ENCODE data around the gene GUCA2A.

The GUCA2A gene

DNA sequence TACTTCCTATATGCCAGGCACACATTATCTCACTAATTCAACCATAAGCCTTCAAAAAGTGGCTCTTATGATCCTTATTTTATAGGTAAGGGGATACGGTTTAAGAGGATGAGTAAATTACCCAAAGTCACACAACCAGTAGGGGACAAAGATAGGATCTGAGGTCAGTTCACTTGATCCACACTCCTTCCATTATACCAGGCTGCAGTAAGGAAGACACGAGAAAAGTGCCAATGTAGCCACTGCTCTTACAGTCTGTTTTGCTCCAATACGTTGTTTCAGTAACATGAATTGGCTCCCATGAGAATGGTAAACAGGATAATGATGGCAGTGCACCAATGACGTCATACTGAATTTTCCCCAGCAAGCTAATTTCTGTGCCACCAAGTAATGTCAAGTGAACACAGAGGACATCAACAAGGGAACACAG, 15.4 kb upstream of the GUCA2A start:
- no peak for TF ChIP-seq TCF12 (IDR thresholded peaks at IDR 0.05; ENCODE audit: low read depth)
- no peak for TF ChIP-seq EP300 (IDR thresholded peaks at IDR 0.05; ENCODE audit: borderline replicate concordance)
- TF ChIP-seq RAD21 (IDR thresholded peaks at IDR 0.05; ENCODE audit: low read depth) = no peak
- TF ChIP-seq, protein P1, sequence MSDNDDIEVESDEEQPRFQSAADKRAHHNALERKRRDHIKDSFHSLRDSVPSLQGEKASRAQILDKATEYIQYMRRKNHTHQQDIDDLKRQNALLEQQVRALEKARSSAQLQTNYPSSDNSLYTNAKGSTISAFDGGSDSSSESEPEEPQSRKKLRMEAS (IDR thresholded peaks at IDR 0.05) = no peak
- TF ChIP-seq, protein P2, sequence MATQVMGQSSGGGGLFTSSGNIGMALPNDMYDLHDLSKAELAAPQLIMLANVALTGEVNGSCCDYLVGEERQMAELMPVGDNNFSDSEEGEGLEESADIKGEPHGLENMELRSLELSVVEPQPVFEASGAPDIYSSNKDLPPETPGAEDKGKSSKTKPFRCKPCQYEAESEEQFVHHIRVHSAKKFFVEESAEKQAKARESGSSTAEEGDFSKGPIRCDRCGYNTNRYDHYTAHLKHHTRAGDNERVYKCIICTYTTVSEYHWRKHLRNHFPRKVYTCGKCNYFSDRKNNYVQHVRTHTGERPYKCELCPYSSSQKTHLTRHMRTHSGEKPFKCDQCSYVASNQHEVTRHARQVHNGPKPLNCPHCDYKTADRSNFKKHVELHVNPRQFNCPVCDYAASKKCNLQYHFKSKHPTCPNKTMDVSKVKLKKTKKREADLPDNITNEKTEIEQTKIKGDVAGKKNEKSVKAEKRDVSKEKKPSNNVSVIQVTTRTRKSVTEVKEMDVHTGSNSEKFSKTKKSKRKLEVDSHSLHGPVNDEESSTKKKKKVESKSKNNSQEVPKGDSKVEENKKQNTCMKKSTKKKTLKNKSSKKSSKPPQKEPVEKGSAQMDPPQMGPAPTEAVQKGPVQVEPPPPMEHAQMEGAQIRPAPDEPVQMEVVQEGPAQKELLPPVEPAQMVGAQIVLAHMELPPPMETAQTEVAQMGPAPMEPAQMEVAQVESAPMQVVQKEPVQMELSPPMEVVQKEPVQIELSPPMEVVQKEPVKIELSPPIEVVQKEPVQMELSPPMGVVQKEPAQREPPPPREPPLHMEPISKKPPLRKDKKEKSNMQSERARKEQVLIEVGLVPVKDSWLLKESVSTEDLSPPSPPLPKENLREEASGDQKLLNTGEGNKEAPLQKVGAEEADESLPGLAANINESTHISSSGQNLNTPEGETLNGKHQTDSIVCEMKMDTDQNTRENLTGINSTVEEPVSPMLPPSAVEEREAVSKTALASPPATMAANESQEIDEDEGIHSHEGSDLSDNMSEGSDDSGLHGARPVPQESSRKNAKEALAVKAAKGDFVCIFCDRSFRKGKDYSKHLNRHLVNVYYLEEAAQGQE (IDR thresholded peaks at IDR 0.05; ENCODE audit: low read depth) = no peak
- TF ChIP-seq CREB1 (IDR thresholded peaks at IDR 0.05; ENCODE audit: low read depth) = no peak
- no peak for TF ChIP-seq TEAD4 (IDR thresholded peaks at IDR 0.05)
- no peak for TF ChIP-seq CEBPB (IDR thresholded peaks at IDR 0.05)
- TF ChIP-seq, protein P3, sequence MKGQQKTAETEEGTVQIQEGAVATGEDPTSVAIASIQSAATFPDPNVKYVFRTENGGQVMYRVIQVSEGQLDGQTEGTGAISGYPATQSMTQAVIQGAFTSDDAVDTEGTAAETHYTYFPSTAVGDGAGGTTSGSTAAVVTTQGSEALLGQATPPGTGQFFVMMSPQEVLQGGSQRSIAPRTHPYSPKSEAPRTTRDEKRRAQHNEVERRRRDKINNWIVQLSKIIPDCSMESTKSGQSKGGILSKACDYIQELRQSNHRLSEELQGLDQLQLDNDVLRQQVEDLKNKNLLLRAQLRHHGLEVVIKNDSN (IDR thresholded peaks at IDR 0.05) = no peak
- no peak for TF ChIP-seq YY1 (IDR thresholded peaks at IDR 0.05; ENCODE audit: low read depth)
- no peak for TF ChIP-seq TAF1 (IDR thresholded peaks at IDR 0.05; ENCODE audit: low read depth)
- no peak for TF ChIP-seq ZBTB7A (IDR thresholded peaks at IDR 0.05; ENCODE audit: low read depth)
- TF ChIP-seq EGR1 (IDR thresholded peaks at IDR 0.05) = no peak
- no peak for TF ChIP-seq FOXM1 (IDR thresholded peaks at IDR 0.05; ENCODE audit: borderline replicate concordance, low read depth)
- TF ChIP-seq NFIC (IDR thresholded peaks at IDR 0.05) = no peak

DNA sequence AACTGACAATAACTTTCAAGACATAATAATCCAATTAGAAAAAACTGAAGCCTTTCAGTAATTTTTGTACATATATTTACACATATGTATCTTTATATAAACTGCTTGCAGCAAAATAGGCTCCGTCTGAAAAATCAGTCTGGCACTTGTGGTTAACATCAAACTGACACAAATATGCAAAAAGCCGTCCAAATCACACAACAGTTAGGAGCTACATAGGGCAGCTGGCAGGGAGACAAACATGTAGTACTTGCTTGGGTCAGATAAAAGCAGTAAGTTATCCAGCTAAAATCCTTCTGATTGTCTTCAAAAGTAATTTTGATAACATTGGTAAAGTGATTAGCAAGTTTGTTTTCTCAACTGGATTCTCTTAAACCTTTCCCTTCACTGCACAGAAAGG, 14.7 kb upstream of the GUCA2A start:
- TF ChIP-seq ZBTB7A (IDR thresholded peaks at IDR 0.05; ENCODE audit: low read depth) = no peak
- TF ChIP-seq NFIC (IDR thresholded peaks at IDR 0.05) = no peak
- no peak for TF ChIP-seq EP300 (IDR thresholded peaks at IDR 0.05; ENCODE audit: borderline replicate concordance)
- TF ChIP-seq CREB1 (IDR thresholded peaks at IDR 0.05; ENCODE audit: low read depth) = no peak
- TF ChIP-seq, protein P3 (IDR thresholded peaks at IDR 0.05) = no peak
- TF ChIP-seq, protein P1 (IDR thresholded peaks at IDR 0.05) = no peak

DNA sequence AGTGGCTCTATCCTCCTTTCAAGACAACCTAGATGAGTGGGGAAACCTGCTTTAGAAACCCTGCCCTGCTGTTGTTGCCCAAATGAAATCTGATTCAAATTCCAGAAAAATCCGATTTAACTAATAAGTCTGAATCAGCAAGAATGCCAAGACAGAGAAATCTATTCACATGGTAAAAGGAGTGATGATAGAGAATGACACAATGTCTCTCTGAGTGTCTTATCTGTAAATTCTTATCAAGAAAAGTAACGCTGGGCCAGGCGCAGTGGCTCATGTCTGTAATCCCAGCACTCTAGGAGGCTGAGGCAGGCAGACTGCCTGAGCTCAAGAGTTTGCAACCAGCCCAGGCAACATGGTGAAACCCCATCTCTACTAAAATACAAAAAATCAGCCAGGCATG, 13.7 kb upstream of the GUCA2A start:
- TF ChIP-seq, protein P3 (IDR thresholded peaks at IDR 0.05) = no peak
- TF ChIP-seq EP300 (IDR thresholded peaks at IDR 0.05; ENCODE audit: borderline replicate concordance) (no peak), TCF12 (IDR thresholded peaks at IDR 0.05; ENCODE audit: low read depth) (no peak), TAF1 (IDR thresholded peaks at IDR 0.05; ENCODE audit: low read depth) (no peak)
- TF ChIP-seq, protein P2 (IDR thresholded peaks at IDR 0.05; ENCODE audit: low read depth) = no peak

DNA sequence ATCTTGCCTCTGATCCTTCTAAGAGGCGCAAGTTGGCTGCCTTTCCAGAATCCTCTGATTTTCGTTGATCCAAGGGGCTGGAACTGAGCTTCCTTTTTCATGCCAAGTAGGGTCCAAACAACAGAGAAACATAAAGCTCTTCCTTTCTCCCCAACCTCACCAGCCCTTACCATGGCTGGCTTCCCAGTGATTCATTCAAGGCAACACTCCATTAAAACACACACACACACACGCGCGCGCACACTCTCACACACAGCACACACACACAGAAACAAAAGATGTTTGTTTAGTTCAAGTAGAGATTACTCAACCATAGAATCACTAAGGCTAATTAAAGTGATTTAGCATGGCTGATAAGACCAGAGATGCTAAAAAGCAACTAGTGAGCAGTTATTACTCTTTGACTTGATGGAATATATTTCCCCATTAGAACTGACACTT, 13.0 kb upstream of the GUCA2A start:
- TF ChIP-seq EGR1 (IDR thresholded peaks at IDR 0.05) (no peak), CEBPB (IDR thresholded peaks at IDR 0.05) (no peak), EP300 (IDR thresholded peaks at IDR 0.05; ENCODE audit: borderline replicate concordance) (no peak)

DNA sequence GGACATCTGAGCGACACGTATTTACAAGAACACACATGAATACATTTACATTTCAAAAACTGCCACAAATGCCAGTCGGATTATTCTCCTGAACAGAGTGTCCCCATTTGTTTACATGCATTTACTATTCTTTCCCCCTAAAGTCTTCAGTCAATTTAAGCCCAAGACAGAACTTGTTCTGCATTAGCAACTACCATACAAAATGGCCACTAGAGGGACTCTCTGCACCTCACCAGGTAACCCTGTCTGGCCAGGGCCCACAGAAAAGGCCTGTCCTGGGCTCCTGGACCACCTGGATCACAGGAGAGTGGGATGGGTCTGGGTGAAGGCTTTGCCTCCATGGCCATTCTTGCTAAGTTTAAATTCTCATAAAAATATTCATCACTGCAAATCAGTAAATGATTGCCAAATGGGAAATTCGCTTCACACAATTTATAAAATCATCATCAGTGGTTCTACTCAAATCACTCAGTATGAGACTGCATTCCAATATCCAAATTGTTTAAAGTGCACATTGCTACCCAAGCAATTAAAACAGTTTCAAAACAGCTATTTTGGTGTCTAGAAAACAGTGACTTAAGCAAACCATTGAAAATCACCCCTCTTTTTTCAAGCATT, 12.5 kb upstream of the GUCA2A start:
- no peak for TF ChIP-seq ZBTB7A (IDR thresholded peaks at IDR 0.05; ENCODE audit: low read depth)
- TF ChIP-seq RAD21 (IDR thresholded peaks at IDR 0.05; ENCODE audit: low read depth) = peak; percentile 80
- TF ChIP-seq TEAD4 (IDR thresholded peaks at IDR 0.05) = no peak
- TF ChIP-seq TCF12 (IDR thresholded peaks at IDR 0.05; ENCODE audit: low read depth) = no peak

DNA sequence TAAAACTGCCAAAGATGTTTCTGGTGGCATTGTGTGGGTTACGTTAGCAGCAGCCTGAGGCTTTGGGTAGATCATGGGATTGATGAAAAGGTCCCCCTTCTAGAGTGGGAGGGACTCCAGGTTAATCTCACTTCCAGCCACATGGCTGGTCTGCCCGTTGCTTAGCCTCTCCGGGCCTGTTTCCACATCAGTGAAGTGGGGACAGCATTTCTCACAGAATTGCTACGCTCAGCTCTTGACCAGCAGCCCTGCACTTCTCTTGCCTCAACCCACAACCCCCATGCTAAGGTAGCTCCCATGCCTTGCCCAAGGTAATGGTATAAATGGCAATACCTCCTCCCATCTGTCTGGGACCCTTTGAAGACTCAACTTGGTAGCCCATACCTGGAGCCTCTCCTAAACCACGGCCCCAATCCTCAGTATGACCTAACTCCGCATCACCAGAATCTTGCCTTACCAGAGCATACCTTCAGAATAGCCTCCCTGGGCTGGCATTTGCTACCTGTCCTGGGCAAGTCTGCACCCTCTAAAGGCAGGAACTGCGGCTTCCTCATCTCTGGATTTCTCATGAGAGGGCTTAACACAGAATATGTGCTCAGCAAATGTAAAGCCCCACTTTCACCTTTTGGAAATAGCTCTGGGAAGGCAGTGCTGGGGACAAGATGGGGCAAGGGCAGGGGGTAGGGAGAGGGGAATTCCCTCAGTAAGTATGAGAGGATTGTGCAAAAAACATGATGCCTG, 10.9 kb upstream of the GUCA2A start:
- no peak for TF ChIP-seq CEBPB (IDR thresholded peaks at IDR 0.05)
- no peak for TF ChIP-seq TAF1 (IDR thresholded peaks at IDR 0.05; ENCODE audit: low read depth)
- TF ChIP-seq TCF12 (IDR thresholded peaks at IDR 0.05; ENCODE audit: low read depth) = no peak
